ENCODE results near the gene PACS2.

PACS2 gene

DNA sequence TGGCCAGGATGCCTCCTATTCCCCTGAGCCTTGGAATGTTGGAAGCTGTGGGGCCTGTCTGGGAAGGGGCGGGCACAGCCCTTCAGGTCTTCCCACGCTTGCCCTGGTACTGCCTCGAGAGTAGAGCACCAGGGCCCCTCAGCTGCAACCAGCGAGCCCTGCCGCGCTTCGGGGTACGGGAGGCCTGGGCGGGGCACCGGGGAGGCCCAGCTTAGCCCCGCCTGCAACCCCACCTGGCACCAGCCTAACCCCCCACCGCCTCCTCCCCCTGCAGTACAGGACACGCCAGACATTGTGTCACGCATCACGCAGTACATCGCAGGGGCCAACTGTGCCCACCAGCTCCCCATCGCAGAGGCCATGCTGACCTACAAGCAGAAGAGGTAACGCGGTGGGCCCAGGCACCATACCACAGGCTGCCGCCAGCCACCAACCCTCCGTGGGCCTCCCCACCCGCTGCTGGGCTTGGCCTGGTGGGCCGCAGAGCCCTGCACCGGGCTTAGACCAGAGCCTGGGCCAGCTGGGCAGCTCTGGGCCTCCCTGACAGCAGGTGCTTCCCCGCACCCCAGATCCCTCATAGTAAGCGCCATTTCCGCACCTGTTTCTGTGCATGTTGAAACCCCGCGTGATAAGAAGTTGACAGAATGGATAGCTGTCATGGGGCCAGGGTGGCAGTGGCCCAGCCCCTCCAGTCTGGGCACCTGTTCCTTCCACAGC, 70.2 kb downstream of the PACS2 start:
- DNase-seq (ENCODE audit: low read depth, low spot score), result no peak

DNA sequence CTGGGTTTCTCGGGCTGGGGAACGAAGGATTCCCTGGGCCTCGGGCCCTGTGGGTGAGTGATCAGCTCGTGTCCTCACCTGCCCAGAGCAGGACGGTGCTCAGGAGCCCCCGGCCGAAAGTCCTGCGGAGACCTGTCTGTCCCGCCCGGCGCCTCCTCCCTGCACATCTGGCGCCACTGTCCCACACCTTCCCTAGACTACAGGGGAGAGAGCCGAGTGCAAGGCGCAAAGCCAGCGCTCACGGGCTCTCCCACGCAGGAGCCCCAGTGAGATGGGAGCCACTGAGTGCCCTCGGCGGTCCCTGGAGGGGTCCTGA, 70.7 kb downstream of the PACS2 start:
- DNase-seq (ENCODE audit: low read depth, low spot score), result no peak

- DNase-seq (ENCODE audit: low read depth, low spot score), result no peak
Measured at GRCh38 chr14:105385698-105386365, 71.3 kb downstream of the PACS2 start.

- DNase-seq (ENCODE audit: low read depth, low spot score), result no peak
Measured at GRCh38 chr14:105386581-105387529, 72.3 kb downstream of the PACS2 start.

- no peak for DNase-seq (ENCODE audit: low read depth, low spot score)
Measured at GRCh38 chr14:105387530-105387922, 73.0 kb downstream of the PACS2 start.

DNA sequence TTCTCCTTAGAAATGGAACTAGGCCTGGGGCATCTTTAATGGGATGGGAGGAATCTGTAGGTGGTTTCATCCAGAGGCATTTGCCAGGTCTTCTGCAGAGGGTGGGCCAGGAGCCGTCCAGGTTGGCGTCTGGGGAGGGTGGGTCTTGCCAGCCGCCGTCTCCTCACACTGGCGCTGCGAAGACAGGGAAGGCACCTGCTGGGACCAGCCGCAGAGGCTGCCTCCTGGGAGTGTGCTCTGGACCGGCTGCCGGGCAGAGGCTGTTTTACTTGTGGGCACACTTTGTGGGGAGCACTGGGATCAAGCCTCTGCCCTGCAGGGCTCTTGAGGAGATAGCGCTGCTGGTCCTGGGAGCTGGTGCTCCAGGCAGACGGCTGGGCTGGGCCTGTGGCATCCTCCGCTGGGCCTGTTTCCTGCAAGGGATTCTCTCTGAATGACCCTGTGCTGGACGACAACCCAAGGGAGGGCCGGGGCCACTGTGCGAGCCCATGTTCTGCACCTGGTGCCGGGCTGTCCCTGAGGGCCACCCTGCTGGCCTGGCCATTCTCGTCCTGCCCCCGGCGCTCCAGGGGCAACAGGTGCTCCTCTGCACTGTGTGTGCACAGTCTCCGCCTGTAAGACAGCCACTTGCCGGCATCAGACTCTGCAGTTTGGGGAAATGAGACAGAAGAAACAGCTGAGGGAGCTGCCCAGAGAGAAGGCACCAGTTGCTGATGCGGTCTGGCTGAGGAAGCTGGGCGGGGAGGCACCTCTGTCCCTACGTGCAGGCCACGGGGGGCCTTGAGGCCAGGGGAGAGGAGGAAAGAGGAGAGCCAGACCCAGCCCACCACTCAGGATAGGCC, 73.8 kb downstream of the PACS2 start:
- DNase-seq (ENCODE audit: low read depth, low spot score), result no peak

DNA sequence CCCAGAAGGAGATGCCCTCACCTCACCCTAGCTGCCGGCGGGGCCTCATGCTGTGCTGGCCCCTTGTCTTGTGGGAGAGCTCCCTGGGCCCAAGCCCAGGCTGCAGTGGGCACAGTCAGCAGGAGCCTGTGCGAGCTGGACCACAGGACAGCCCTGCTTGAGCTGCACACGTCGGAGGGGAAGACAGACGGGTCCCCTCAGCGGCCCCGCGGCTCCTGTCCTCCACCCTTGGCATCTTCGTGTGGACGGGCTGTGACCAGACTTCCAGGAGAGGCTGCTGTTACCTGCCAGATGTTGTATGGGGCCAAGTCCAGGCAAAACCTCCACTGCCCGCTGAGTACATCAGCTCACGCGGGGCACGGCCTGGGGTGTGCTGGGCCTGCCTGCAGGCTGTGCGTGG, 74.4 kb downstream of the PACS2 start:
- DNase-seq (ENCODE audit: low read depth, low spot score), result no peak

- DNase-seq (ENCODE audit: low read depth, low spot score), result no peak
Measured at GRCh38 chr14:105389534-105389933, 75.0 kb downstream of the PACS2 start.

- no peak for DNase-seq (ENCODE audit: low read depth, low spot score)
Measured at GRCh38 chr14:105389976-105390848, 75.7 kb downstream of the PACS2 start.

- DNase-seq (ENCODE audit: low read depth, low spot score), result no peak
Measured at GRCh38 chr14:105390849-105391500, 76.4 kb downstream of the PACS2 start.

- DNase-seq (ENCODE audit: low read depth, low spot score), result no peak
Measured at GRCh38 chr14:105391541-105391940, 77.0 kb downstream of the PACS2 start.

DNA sequence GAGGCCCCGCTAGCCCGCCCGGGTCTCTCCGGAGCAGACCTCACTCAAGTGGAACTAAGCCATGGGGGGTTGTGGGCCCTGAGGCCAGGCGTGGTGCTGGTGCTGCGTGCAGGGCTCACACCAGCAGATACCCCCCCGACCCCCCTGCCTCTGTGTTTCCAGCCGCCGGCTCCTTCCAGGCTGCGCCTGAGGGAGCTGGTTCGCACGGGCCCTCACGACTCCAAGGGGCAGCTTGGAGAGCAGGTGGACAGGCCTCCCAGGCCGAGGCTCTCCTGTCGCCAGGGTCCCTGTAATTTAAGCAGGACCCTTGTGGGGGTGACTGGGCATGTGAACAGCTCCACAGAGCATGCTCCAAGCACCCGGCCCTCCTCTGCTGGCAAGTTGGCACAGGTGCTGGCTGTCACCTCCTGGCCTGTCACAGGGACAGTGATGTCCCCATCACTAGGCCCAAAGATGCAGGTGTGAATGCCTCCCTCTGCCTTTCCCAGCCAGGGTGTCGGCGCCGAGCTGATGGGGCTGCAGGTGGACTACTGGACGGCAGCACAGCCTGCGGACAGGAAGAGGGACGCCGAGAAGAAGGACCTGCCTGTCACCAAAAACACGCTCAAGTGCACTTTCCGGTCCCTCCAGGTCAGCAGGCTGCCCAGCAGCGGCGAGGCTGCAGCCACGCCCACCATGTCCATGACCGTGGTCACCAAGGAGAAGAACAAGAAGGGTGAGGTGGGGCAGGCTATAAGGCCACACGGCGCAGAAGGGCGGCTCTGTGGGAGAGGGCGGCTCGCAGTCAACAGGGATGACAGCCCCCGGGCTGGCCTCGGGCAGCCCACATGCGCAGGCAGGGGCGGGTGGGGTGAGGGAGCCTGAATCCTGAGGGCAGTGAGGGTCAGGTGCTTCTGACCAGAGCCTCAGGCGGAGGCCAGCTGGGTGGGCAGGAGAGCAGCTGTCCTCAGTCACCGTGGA, 77.9 kb downstream of the PACS2 start:
- DNase-seq (ENCODE audit: low read depth, low spot score), result no peak

GRCh38 chr14:105393151-105393550, 78.6 kb downstream of the PACS2 start:
- DNase-seq (ENCODE audit: low read depth, low spot score), result no peak

GRCh38 chr14:105394714-105395537, 80.4 kb downstream of the PACS2 start:
- DNase-seq (ENCODE audit: low read depth, low spot score), result no peak

DNA sequence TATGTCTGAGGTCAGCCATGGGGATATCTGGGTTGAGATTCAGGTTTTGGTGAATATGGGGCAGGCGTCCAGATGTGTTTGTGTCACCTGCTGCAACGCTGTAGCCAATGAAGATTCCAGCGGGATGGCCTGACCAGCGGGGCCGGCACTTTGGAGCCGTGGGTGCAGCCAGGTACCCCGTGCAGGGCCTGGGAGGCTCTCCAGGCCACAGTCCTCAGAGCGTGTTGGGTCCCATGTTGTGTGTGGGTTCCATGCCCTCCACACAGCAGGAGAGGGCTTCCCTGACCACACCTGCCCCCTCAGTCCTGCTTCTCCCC, 80.9 kb downstream of the PACS2 start:
- no peak for DNase-seq (ENCODE audit: low read depth, low spot score)

- DNase-seq (ENCODE audit: low read depth, low spot score), result no peak
Measured at GRCh38 chr14:105397350-105397931, 82.9 kb downstream of the PACS2 start.

- DNase-seq (ENCODE audit: low read depth, low spot score), result peak; percentile 27
Measured at GRCh38 chr14:105398044-105398725, 83.6 kb downstream of the PACS2 start, which contains the start of gene TEX22. Gene TEX22, plus strand, starts transcription at chr14:105398538. Its CDS starts 803 bp downstream, at chr14:105399341.
